Upper lobe of right lung (tissue), 1 donor: ENCODE results near the gene GLTP. TPM values are rescaled to one million over a fixed set of nuclear protein-coding genes. Genes with fewer than 3 reads are reported as not detected.

Experiments
- ATAC-seq: fragments of 200-7000 bp; cut with Tn5 transposase; one replicate; pipeline ENCODE4 v1.9.1; 2020; ENCODE audit warnings: mild to moderate bottlenecking, moderate library complexity
- DNase-seq: peaks from one replicate; pipeline ENCODE4 v3.0.0-alpha.2; 2020
- H3K27ac ChIP-seq: fragments of 200-600 bp; one replicate; pipeline ENCODE4 v1.8.0; 2022
- H3K27me3 ChIP-seq: fragments of 200-600 bp; one replicate; pipeline ENCODE4 v1.8.0; 2022; ENCODE audit warnings: mild to moderate bottlenecking
- H3K36me3 ChIP-seq: fragments of 200-600 bp; one replicate; pipeline ENCODE4 v1.8.0; 2022
- H3K4me1 ChIP-seq: fragments of 200-600 bp; one replicate; pipeline ENCODE4 v1.8.0; 2022
- H3K4me3 ChIP-seq: fragments of 200-600 bp; one replicate; pipeline ENCODE4 v1.8.0; 2022; ENCODE audit warnings: mild to moderate bottlenecking
- H3K9me3 ChIP-seq: fragments of 200-600 bp; one replicate; pipeline ENCODE4 v1.8.0; 2022
- intact Hi-C: fragments of 100-400 bp; cut with DNase I; formaldehyde crosslinking; loops from one replicate; pipeline ENCODE4 v1.11.0; 2022
- total RNA-seq: library from RNA; stranded (reverse); fragmentation: NEBNext Ultra II Directional; extraction: Animal tissue kit (Norgen Biotek cat#: 25700); gene quantifications from one replicate; pipeline ENCODE4 v1.2.1, GENCODE V29; 2021
- TF ChIP-seq, protein P1 (sequence below): fragments of 200-600 bp; IDR thresholded peaks from one replicate; pipeline ENCODE4 v1.8.0; 2022; ENCODE audit warnings: antibody characterized with exemption
- donor health status: DM: no; HTN: yes; CAD: no; lungs with severe emphysema.

GLTP gene
- total RNA-seq, 1 donor from 2014 or later = 44.0 TPM

- H3K27ac ChIP-seq = no peak overlapping the region
- no peaks in the 10 kb centered on the region for H3K9me3 ChIP-seq
- intact Hi-C loops = no loop called here
- ATAC-seq (no peak), DNase-seq (no peak)
- peaks cover 8% of the 10 kb centered on the region for H3K4me1 ChIP-seq
- H3K36me3 ChIP-seq = no peaks in the 10 kb centered on the region
- TF ChIP-seq, protein P1, sequence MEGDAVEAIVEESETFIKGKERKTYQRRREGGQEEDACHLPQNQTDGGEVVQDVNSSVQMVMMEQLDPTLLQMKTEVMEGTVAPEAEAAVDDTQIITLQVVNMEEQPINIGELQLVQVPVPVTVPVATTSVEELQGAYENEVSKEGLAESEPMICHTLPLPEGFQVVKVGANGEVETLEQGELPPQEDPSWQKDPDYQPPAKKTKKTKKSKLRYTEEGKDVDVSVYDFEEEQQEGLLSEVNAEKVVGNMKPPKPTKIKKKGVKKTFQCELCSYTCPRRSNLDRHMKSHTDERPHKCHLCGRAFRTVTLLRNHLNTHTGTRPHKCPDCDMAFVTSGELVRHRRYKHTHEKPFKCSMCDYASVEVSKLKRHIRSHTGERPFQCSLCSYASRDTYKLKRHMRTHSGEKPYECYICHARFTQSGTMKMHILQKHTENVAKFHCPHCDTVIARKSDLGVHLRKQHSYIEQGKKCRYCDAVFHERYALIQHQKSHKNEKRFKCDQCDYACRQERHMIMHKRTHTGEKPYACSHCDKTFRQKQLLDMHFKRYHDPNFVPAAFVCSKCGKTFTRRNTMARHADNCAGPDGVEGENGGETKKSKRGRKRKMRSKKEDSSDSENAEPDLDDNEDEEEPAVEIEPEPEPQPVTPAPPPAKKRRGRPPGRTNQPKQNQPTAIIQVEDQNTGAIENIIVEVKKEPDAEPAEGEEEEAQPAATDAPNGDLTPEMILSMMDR = no peak
- no peak overlapping the region for H3K4me3 ChIP-seq
- H3K27me3 ChIP-seq = no peaks in the 10 kb centered on the region
Observed at GRCh38 chr12:109844091-109844490, 36.2 kb downstream of the GLTP start.

DNA sequence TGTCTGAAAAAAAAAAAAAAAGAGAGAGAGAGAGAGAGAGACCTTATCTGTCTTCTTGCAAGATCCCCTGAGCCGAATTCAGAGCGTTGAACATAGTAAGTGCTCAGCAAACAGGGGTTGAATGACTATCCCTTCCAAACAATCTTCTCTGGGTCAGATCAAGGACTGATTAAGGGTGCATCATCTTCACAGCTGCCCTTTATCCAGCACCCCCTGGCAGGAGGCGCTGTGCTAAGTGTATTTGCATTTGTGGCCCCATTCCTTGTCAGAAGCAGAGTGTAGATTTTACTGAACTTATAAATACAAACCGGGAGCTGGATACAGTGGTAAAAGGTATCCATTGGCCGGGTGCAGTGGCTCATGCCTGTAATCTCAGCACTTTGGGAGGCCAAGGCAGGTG lies 38.3 kb downstream of the GLTP start:
- no peak for ATAC-seq

DNA sequence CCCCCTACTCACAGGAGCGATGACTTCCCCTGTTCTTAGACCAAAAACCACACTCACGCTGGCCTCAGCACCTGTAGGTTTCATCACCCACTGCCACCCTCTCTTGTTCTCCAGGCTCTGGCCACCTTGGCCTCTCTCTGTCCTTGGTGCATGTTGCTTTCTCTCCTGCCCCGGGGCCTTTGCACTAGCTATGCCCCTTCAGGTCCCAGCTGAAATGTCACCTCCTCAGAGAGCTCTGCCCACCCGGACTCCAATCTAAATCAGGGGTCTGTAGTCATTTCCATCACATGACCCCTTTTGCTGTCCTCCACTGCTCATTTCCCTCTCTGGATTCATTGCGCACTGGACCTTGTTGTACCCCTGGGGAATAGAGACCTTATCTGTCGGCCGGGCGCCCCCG lies 39.0 kb downstream of the GLTP start:
- no peaks in the 10 kb centered on the region for H3K9me3 ChIP-seq
- H3K27ac ChIP-seq = no peak overlapping the region
- DNase-seq (no peak), ATAC-seq (no peak)
- peaks cover 8% of the 10 kb centered on the region for H3K4me1 ChIP-seq
- no peaks in the 10 kb centered on the region for H3K36me3 ChIP-seq
- intact Hi-C loops = no loop called here
- no peak overlapping the region for H3K4me3 ChIP-seq
- H3K27me3 ChIP-seq = no peaks in the 10 kb centered on the region
- TF ChIP-seq, protein P1 = no peak

More for the DNA sequence above, 38.3 kb downstream of the GLTP start:
- DNase-seq = no peak
- Histone ChIP-seq H3K9me3 (no peaks in the 10 kb centered on the region), H3K4me1 (peaks cover 8% of the 10 kb centered on the region), H3K27me3 (no peaks in the 10 kb centered on the region), H3K27ac (no peak overlapping the region), H3K36me3 (no peaks in the 10 kb centered on the region), H3K4me3 (no peak overlapping the region)
- intact Hi-C loops = no loop called here
- TF ChIP-seq, protein P1 = no peak

GRCh38 chr12:109840305-109841074 lies 39.9 kb downstream of the GLTP start:
- intact Hi-C loops = no loop called here
- Histone ChIP-seq H3K4me3 (no peak overlapping the region), H3K27me3 (no peaks in the 10 kb centered on the region), H3K9me3 (no peaks in the 10 kb centered on the region), H3K27ac (no peak overlapping the region), H3K36me3 (no peaks in the 10 kb centered on the region), H3K4me1 (peaks cover 6% of the 10 kb centered on the region)
- peak; percentile 2 for ATAC-seq
- TF ChIP-seq, protein P1 = no peak
- no peak for DNase-seq

DNA sequence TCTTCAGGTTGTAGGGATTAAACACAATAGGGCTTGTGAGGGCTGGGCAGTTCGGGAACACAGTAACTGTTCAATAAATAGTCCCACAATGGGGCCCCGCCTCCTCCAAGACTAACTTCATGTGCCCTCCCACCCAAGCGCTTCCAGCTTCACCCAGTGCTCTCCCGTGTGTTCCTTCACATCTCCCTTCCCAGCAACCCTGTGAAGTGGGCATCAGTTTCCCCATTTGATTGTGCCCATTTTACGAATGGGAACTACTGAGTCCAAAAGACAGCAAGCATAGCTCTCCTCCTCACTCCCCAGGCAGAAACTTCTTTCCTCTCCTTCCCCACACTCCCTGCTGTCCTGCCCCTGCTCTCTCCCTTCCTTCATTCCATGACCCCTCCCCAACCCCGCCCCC lies 40.9 kb downstream of the GLTP start:
- intact Hi-C loops = no loop called here

More for the DNA sequence above, 40.9 kb downstream of the GLTP start:
- Histone ChIP-seq H3K4me3 (no peak overlapping the region), H3K9me3 (no peaks in the 10 kb centered on the region), H3K27ac (no peak overlapping the region), H3K4me1 (no peaks in the 10 kb centered on the region), H3K27me3 (no peaks in the 10 kb centered on the region), H3K36me3 (no peaks in the 10 kb centered on the region)
- TF ChIP-seq, protein P1 = no peak
- ATAC-seq (no peak), DNase-seq (no peak)
